HT1080 (cell line): Measurements from ENCODE around the gene MTHFD1L. TPM values are rescaled to one million over a fixed set of nuclear protein-coding genes. Genes with fewer than 3 reads are reported as not detected.
"Not testable (repeated sequence)": the region's sequence is repeated elsewhere in the genome, so short reads cannot be mapped to it uniquely, and the experiment has no call there.

Source experiments
- DNase-seq: peaks from one replicate; pipeline ENCODE4 v3.0.0-alpha.2; 2015; ENCODE audit warnings: low read depth
- total RNA-seq: library from RNA; depleted of rRNA; stranded (reverse); fragments of >200 nt; shearing (Covaris generic); gene quantifications from 2 replicates; pipeline ENCODE4 v1.2.3, GENCODE V29; 2014

The MTHFD1L gene
- total RNA-seq, 1 experiment from 2014 or later = 65.7 TPM

DNA sequence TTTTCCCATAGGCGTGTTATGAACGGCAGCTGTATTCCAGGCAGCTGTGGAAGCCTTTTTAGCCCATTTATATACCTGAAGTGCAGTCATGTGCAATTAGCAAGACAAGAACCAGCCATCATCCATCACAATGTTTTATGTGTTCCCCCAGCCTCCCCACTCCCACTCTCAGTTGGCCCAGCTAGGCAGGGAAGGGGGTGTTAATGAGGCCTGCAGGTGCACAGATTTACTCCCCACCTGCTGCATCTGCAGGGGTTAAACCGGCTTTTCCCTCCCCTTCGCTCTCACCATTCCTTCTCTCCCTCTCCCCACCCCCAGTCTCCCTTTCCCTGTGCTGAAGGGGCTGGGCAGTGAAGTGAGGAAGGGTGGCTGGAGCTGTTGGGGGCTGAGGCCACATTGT, 224.5 kb downstream of the MTHFD1L start:
- no peak for DNase-seq

DNA sequence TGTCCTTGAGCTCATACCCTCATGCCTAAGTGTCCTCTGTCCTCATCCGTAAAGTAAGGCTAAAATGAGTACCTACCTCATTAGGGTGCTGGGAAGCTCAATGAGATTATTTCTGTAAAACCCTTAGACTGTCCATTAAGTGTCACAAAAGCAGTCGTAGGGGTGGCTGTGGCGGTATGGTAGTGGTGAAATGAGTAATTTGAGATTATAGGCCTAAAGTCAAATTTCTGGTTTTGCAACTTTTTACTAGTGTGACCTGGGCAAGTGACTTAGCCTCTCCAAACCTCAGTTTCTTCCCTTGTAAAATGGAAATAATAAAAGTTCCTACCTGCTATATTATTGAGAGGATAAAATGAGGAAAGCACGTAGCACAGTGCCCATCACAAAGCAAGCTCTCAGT, 226.1 kb downstream of the MTHFD1L start:
- DNase-seq = no peak

DNA sequence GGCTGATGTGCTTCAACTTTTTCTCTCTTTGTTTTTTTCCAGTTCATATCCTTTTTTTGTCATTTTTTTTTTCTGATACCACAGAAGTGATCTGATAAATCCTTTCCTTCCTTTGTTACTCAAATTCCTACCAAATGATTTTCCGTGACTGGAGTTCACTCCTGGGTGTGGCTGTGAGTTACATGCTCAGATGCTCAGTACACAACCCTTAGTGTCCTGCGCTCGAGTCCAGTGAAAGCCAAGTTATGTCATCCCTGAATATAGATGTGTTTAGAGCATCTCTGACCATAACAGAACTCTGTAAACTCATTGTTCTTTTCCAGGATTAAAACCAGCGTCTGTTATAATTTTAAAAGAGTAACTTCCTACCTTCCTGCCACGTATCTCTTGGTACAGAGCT, 227.1 kb downstream of the MTHFD1L start:
- DNase-seq = no peak

GRCh38 chr6:151093706-151094105, 228.2 kb downstream of the MTHFD1L start:
- DNase-seq = no peak

DNA sequence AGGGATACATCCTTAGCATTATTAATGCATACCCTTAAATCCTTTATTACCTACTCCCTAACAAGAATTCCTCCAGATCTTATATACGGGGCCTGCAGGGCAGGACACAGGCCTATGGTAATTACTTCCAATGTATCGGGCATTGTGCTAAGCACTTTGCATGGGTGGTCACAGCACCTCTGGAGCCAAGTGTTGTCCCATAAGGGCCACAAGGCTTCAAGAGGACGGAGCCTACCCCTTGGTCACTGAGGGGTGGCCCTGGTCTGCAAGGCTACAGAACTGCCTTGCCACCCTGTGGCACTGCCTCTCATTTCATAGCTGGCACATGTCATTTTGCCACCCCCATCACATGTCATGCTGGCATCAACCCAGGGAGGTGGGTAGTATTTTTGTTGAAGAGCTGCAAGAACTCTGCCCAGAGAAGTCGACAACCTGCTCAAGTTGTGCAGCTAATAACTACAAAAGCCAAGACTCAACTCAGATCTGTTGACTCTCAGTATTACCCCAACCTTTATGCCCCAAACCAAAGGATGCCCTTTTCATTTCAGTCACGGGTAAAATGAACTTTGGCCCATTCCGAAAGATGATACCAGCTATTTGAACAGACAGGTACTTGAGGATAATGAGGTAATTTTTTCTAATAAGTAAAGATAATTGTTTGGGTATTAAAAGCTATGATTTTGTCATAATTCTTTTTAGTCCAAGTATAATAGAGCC, 230.2 kb downstream of the MTHFD1L start:
- no peak for DNase-seq

- DNase-seq = no peak
These were observed 230.7 kb downstream of the MTHFD1L start for GRCh38 chr6:151096255-151096612.

DNA sequence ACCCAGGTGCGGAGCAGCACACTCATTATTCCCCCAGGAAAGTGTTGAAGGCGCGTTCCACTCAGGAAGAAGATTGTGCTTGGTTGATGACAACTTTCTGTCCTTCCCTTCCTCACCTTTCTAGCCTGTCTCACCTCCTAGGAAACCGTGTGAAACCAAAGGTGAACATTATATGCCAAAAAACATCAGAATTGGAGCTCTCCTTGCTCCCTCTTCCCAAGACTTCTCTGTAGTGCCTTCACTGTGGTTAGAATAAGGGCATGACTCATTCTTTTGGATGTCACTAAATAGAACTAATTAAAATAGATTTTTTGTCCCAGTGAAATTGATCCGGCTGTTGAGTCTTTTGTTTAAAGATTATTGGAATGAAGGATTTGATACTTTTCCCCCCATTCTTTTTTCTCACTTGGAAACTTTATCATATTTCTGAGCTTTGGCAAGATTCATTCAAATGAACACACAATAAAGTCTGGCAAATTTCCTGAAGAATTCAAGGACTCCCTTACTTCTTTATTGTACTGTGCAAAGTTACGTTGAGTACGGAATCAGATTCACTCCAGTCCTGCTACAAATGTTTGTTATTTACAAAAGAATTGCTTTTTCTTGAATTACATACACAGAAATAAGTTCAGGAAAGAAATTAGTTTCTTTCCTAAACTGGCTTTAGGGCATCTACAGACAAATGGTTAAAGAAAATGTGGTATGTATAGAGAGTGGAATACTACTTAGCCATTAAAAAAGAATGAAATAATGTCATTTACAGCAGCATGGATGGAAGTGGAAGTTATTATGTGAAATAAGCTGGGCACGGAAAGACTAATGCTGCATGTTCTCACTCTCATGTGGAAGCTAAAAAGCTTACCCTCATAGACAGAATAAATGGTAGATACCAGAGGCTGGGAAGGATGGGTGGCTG, 231.4 kb downstream of the MTHFD1L start:
- DNase-seq = no peak

GRCh38 chr6:151098166-151098565, 232.7 kb downstream of the MTHFD1L start:
- no peak for DNase-seq

DNA sequence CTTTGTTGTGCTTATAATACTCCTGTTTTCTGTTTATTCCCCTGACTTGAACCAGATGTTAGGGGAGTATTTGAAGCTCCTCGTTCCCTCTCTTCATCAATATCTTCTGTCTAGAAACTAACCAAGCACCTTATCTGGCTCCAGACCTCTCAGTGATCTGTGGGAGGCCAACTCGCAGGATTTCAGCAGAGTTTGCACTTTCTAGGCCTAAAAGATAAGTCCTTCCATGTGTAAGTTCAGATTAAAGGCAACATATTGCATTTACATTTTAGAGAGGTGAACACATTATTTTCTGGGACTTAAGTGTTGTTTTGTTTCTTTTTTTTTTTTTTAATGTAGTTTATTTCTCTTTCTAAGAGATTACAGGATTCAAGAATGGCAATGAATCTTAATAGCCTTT, 234.8 kb downstream of the MTHFD1L start:
- DNase-seq = no peak

DNA sequence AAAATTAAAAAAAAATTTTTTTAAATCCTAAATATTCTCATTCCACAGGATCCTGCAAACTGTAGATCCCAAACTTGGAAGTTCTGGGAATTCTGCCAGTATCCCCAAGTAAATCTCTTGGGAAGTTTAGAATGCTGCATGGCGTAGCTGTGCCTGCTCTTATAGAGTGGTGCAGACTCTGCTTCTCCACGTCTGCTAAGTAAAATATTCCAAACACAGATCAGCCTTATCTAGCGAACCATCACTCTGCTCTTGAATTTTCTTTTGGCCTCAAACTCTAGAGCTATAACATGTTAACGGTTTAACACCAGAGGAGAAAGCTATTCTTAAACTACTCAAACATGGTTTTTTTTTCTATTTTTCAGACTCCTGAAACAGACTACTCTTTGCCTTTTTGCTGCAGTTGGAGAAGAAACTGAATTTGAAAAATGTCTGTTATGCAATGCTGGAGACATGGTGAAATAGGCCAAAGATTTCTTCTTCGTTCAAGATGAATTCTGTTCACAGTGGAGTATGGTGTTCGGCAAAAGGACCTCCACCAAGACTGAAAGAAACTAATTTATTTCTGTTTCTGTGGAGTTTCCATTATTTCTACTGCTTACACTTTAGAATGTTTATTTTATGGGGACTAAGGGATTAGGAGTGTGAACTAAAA, 235.8 kb downstream of the MTHFD1L start:
- no peak for DNase-seq

DNA sequence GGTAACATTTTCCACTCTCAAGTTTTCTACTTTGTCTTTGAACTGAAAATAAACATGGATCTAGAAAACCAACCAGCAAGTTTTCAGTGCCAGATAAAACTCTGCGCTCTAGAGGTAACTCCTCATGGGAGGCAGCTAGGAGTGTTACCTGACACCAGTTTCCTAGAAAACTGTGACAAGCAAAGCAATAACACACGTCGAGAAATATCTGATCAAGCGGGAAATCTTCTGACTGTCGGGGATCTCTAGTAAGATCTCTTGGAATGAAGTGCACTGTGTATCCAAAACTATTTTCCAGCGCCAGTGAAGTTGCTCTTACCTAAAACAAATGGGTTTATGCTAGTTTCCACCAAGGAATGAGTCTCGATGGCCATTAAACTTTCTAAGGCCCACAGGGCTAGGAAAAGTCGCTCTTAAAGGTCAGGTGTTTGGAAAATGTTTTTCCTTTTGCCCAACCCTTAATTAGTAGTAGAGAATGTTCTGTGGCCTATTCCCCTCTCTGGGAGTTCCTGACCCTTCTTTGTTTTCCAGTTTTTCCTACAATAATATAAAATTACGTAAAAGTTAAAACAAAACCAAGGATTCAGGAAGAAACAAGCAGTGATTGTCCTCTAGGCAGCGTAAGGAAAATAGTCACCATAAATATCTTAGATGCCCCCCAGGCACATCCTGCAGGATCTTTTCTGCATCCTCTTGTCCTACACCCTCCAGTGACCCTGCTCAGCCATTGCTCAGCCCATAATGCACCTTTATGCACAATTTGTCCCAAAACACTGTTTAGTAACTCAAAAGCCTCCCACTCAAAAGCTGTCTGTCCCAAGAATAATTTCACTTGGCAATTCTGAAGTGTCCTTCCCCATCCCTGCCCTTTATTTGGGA, 236.6 kb downstream of the MTHFD1L start:
- no peak for DNase-seq

- DNase-seq = no peak
These were observed 237.8 kb downstream of the MTHFD1L start for GRCh38 chr6:151103266-151103665.

DNA sequence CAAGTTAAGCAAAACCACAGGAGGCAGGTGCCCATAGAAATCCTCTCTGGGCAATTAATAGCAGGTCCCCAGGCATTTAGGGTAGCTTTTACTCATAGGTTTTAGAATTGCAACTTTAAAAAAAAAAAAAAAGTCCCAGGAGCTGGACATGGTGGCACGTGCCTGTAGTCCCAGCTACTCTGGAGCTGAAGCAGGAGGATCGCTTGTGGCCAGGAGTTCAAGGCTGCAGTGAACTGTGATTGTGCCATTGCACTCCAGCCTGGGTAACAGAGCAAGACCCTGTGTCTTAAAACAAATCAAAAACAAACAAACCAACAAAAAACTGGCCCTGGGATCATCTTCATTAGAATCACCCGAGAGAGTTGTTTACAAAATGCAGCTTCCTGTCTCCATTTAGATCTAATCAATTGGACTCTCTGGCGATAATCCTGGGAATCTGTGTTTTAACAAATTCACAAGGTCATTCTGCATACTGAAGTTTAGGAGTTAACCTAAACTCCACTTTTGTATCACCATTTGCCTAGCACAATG, 242.5 kb downstream of the MTHFD1L start:
- no peak for DNase-seq

- DNase-seq = no peak
These were observed 243.0 kb downstream of the MTHFD1L start for GRCh38 chr6:151108548-151108947.

DNA sequence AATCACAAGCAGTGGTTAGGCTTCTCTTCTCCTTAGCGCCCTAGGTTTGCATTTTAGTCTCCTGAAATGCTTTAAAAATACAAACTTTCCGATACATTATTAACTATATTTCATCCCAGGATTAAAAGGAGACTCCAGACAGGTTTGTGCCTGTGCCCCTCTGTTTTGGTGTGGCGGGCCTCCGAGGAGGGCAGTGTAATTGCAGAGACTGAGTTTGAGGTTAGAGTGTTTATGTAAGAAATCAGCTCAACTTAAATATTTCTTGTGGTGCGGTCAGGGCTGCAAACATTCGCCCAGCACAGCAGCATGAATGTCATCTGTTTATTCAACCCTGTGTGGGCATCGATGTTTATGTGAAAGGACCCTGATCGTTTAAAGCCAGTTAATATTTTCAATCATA, 243.9 kb downstream of the MTHFD1L start:
- DNase-seq = no peak

GRCh38 chr6:151109869-151110575, 244.5 kb downstream of the MTHFD1L start:
- no peak for DNase-seq

- no peak for DNase-seq
These were observed 245.0 kb downstream of the MTHFD1L start for GRCh38 chr6:151110576-151110905.

- DNase-seq = no peak
These were observed 246.2 kb downstream of the MTHFD1L start for GRCh38 chr6:151111670-151112069.

DNA sequence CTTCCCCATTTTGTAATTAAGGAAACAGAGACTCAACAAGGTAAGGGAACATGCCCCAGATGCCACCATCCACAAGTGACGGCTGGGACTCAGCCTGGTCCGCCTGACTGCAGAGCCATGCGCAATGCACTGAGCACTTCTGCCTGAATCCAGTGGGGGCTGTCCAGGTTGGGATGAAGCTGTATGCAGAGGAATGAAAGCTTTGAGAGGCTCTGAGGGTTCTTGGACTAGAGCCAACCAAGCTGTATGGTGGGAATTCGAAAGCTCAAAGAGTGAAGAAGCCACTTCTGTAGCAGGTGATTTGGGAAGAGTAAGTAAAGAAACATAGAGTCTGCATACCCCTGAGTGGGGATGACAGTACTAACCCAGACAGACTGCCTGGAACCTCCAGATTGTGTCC, 246.6 kb downstream of the MTHFD1L start:
- DNase-seq = no peak

DNA sequence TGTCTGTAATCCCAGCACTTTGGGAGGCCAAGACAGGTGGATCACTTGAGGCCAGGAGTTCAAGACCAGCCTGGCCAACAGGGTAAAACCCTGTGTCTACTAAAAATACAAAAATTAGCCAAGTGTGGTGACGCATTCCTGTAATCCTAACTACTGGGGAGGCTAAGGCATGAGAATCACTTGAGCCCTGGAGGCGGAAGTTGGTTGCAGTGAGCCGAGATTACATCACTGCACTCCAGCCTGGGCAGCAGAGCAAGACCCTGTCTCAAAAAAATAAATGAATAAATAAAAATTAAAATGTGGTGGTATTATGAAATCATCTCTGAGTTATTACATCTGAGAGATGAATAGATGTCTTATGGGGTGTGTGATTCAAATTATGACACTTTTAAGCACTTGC, 247.4 kb downstream of the MTHFD1L start:
- not testable (repeated sequence) for DNase-seq
